T-helper 2 cell (primary cell): Measurements from ENCODE around the gene SERPINA10.
"Not testable (repeated sequence)": the region's sequence is repeated elsewhere in the genome, so short reads cannot be mapped to it uniquely, and the experiment has no call there.

Experiments used
- DNase-seq, 5 experiments: peaks; one replicate each; pipeline versions ENCODE4 v3.0.0 to v3.0.0-alpha.2; 2012 to 2022

Gene SERPINA10

GRCh38 chr14:94282991-94283723 lies 9.9 kb downstream of the SERPINA10 start:
- DNase-seq = no peak

GRCh38 chr14:94278731-94279130 lies 14.3 kb downstream of the SERPINA10 start:
- DNase-seq = no peak

GRCh38 chr14:94276898-94277561 lies 16.0 kb downstream of the SERPINA10 start:
- not testable (repeated sequence) for DNase-seq

GRCh38 chr14:94269156-94269555 lies 23.9 kb downstream of the SERPINA10 start:
- DNase-seq = no peak

- DNase-seq = not testable (repeated sequence)
Measured at GRCh38 chr14:94268582-94268981, 24.5 kb downstream of the SERPINA10 start.

GRCh38 chr14:94267352-94267751 lies 25.7 kb downstream of the SERPINA10 start:
- DNase-seq = no peak

- DNase-seq = not testable (repeated sequence)
Measured at GRCh38 chr14:94264195-94264594, 28.9 kb downstream of the SERPINA10 start.

GRCh38 chr14:94244182-94244581 lies 48.9 kb downstream of the SERPINA10 start:
- DNase-seq = no peak

- DNase-seq = no peak
Measured at GRCh38 chr14:94239406-94239805, 53.7 kb downstream of the SERPINA10 start.

GRCh38 chr14:94237983-94238382 lies 55.1 kb downstream of the SERPINA10 start:
- no peak for DNase-seq

- DNase-seq = no peak
Measured at GRCh38 chr14:94237046-94237445, 56.0 kb downstream of the SERPINA10 start.
